ENCODE measurements around the gene HSD3B1.
"Not testable (repeated sequence)": the region's sequence is repeated elsewhere in the genome, so short reads cannot be mapped to it uniquely, and the experiment has no call there.

Gene HSD3B1

GRCh38 chr1:119488216-119488615, 18.8 kb upstream of the HSD3B1 start:
- no peak overlapping the region for H3K9ac ChIP-seq
- TF ChIP-seq Cebpa-rat (IDR thresholded peaks at IDR 0.05): no peak
- no peaks in the 10 kb centered on the region for H4K20me1 ChIP-seq
- no peak overlapping the region for H3K4me3 ChIP-seq
- no peaks in the 10 kb centered on the region for H3K4me1 ChIP-seq
- no peaks in the 10 kb centered on the region for H3K9me3 ChIP-seq
- no peaks in the 10 kb centered on the region for H3K36me3 ChIP-seq
- no peaks in the 10 kb centered on the region for H3K27me3 ChIP-seq
- H3K4me2 ChIP-seq: no peak overlapping the region
- no peak overlapping the region for H3K27ac ChIP-seq

GRCh38 chr1:119489201-119489600, 17.8 kb upstream of the HSD3B1 start:
- H3K27ac ChIP-seq: no peak overlapping the region
- TF ChIP-seq Cebpa-rat (IDR thresholded peaks at IDR 0.05): no peak
- no peaks in the 10 kb centered on the region for H3K27me3 ChIP-seq
- H4K20me1 ChIP-seq: no peaks in the 10 kb centered on the region
- no peak overlapping the region for H3K4me2 ChIP-seq
- H3K4me3 ChIP-seq: no peak overlapping the region
- no peak overlapping the region for H3K9ac ChIP-seq
- no peaks in the 10 kb centered on the region for H3K4me1 ChIP-seq
- H3K36me3 ChIP-seq: no peaks in the 10 kb centered on the region
- 0 out of 2 replicates have a peak, but pooled peaks cover under 1% of the 10 kb centered on the region for H3K9me3 ChIP-seq

- Histone ChIP-seq H3K4me2 (no peak overlapping the region), H3K9me3 (peaks cover 16% of the 10 kb centered on the region), H3K36me3 (no peaks in the 10 kb centered on the region), H3K4me3 (no peak overlapping the region), H3K4me1 (no peaks in the 10 kb centered on the region), H4K20me1 (no peaks in the 10 kb centered on the region), H3K9ac (no peak overlapping the region), H3K27ac (no peak overlapping the region), H3K27me3 (no peaks in the 10 kb centered on the region)
- TF ChIP-seq Cebpa-rat (IDR thresholded peaks at IDR 0.05): no peak
Measured at GRCh38 chr1:119490925-119491324, 16.1 kb upstream of the HSD3B1 start.

GRCh38 chr1:119492763-119493162, 14.2 kb upstream of the HSD3B1 start:
- Histone ChIP-seq H3K4me1 (no peaks in the 10 kb centered on the region), H3K9me3 (peaks cover 32% of the 10 kb centered on the region), H3K27me3 (no peaks in the 10 kb centered on the region), H3K27ac (no peak overlapping the region), H3K4me2 (no peak overlapping the region), H3K36me3 (no peaks in the 10 kb centered on the region), H3K4me3 (no peak overlapping the region), H4K20me1 (no peaks in the 10 kb centered on the region), H3K9ac (no peak overlapping the region)
- no peak for TF ChIP-seq Cebpa-rat (IDR thresholded peaks at IDR 0.05)

- Histone ChIP-seq H3K9ac (no peak overlapping the region), H4K20me1 (no peaks in the 10 kb centered on the region), H3K9me3 (no peaks in the 10 kb centered on the region), H3K4me2 (no peak overlapping the region), H3K27me3 (no peaks in the 10 kb centered on the region), H3K4me1 (no peaks in the 10 kb centered on the region), H3K27ac (no peak overlapping the region), H3K36me3 (no peaks in the 10 kb centered on the region), H3K4me3 (no peak overlapping the region)
- no peak for TF ChIP-seq Cebpa-rat (IDR thresholded peaks at IDR 0.05)
Measured at GRCh38 chr1:119504831-119505230, 2.2 kb upstream of the HSD3B1 start.

GRCh38 chr1:119510046-119510445, 3.0 kb downstream of the HSD3B1 start:
- Histone ChIP-seq H3K9me3 (no peaks in the 10 kb centered on the region), H3K4me3 (no peak overlapping the region), H3K27me3 (no peaks in the 10 kb centered on the region), H3K36me3 (no peaks in the 10 kb centered on the region), H3K4me1 (no peaks in the 10 kb centered on the region), H3K9ac (no peak overlapping the region), H3K4me2 (no peak overlapping the region), H3K27ac (no peak overlapping the region), H4K20me1 (no peaks in the 10 kb centered on the region)
- TF ChIP-seq Cebpa-rat (IDR thresholded peaks at IDR 0.05): no peak

GRCh38 chr1:119515221-119515620, 8.2 kb downstream of the HSD3B1 start:
- Histone ChIP-seq H3K27ac (no peak overlapping the region), H3K27me3 (no peaks in the 10 kb centered on the region), H3K9me3 (no peaks in the 10 kb centered on the region), H4K20me1 (no peaks in the 10 kb centered on the region), H3K36me3 (no peaks in the 10 kb centered on the region), H3K4me1 (no peaks in the 10 kb centered on the region), H3K4me3 (no peak overlapping the region), H3K4me2 (no peak overlapping the region), H3K9ac (no peak overlapping the region)
- no peak for TF ChIP-seq Cebpa-rat (IDR thresholded peaks at IDR 0.05)

- H3K9me3 ChIP-seq: no peaks in the 10 kb centered on the region
- no peak overlapping the region for H3K4me3 ChIP-seq
- H3K9ac ChIP-seq: no peak overlapping the region
- no peak for TF ChIP-seq Cebpa-rat (IDR thresholded peaks at IDR 0.05)
- no peaks in the 10 kb centered on the region for H4K20me1 ChIP-seq
- H3K27ac ChIP-seq: no peak overlapping the region
- H3K4me1 ChIP-seq: no peaks in the 10 kb centered on the region
- no peak overlapping the region for H3K4me2 ChIP-seq
- H3K27me3 ChIP-seq: no peaks in the 10 kb centered on the region
- H3K36me3 ChIP-seq: no peaks in the 10 kb centered on the region
Measured at GRCh38 chr1:119516247-119516646, 9.2 kb downstream of the HSD3B1 start.

- Histone ChIP-seq H3K4me2 (no peak overlapping the region), H3K27me3 (no peaks in the 10 kb centered on the region), H3K4me1 (no peaks in the 10 kb centered on the region), H3K4me3 (no peak overlapping the region), H3K9me3 (no peaks in the 10 kb centered on the region), H3K36me3 (no peaks in the 10 kb centered on the region), H3K27ac (no peak overlapping the region), H4K20me1 (no peaks in the 10 kb centered on the region), H3K9ac (no peak overlapping the region)
- TF ChIP-seq Cebpa-rat (IDR thresholded peaks at IDR 0.05): no peak
Measured at GRCh38 chr1:119516680-119517079, 9.7 kb downstream of the HSD3B1 start.

GRCh38 chr1:119517667-119518066, 10.7 kb downstream of the HSD3B1 start:
- H3K4me1 ChIP-seq, H3K27ac ChIP-seq, H3K9ac ChIP-seq, H3K4me3 ChIP-seq, H3K27me3 ChIP-seq, H3K4me2 ChIP-seq, H4K20me1 ChIP-seq, H3K36me3 ChIP-seq, H3K9me3 ChIP-seq: not testable (repeated sequence)

GRCh38 chr1:119531606-119532323, 24.8 kb downstream of the HSD3B1 start:
- Histone ChIP-seq H4K20me1 (no peaks in the 10 kb centered on the region), H3K4me3 (no peak overlapping the region), H3K4me2 (no peak overlapping the region), H3K4me1 (no peaks in the 10 kb centered on the region), H3K36me3 (no peaks in the 10 kb centered on the region), H3K27ac (no peak overlapping the region), H3K9ac (no peak overlapping the region), H3K27me3 (no peaks in the 10 kb centered on the region), H3K9me3 (peaks cover 9% of the 10 kb centered on the region; the same call in 1 of the 2 replicates)
- no peak for TF ChIP-seq Cebpa-rat (IDR thresholded peaks at IDR 0.05)
